ENCODE measurements around the gene HAT1.

The HAT1 gene

GRCh38 chr2:171919453-171919852 is 2.8 kb upstream of the HAT1 start:
- DNase-seq (ENCODE audit: low spot score), result no peak

DNA sequence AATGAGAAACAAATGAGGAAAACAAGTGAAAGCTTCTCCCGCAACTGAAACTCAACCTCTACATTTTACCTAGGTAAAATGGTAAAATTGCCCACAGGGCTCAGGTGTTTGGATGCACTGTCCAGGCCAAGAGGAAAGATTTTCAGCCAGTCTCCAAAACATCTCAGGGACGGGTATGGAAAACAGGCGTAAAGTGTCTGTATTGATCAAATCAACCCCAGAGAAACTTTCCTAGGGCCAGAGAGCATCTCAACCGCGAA is 361 bp upstream of the HAT1 start:
- no peak for DNase-seq (ENCODE audit: low spot score)

GRCh38 chr2:171923206-171923605 is 945 bp downstream of the HAT1 start:
- DNase-seq (ENCODE audit: low spot score), result no peak

GRCh38 chr2:171924170-171924942 is 2.1 kb downstream of the HAT1 start:
- no peak for DNase-seq (ENCODE audit: low spot score)

DNA sequence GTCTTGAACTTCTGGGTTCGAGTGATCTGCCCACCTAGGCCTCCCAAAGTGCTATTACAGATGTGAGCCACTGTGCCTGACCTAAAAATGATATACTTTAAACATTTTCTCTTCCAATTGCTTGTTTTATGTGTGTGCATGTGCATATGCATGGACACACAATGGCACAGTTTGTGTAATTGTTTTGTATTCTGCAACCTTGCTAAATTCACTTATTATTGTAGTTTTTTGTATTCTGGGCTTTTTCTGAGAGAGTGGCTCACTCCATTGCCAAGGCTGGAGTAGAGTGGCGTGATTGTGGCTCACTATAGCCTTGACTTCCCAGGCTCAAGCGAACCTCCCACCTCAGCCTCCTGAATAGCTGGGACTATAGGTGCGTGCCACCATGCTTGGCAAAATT is 8.1 kb downstream of the HAT1 start:
- no peak for DNase-seq (ENCODE audit: low spot score)

DNA sequence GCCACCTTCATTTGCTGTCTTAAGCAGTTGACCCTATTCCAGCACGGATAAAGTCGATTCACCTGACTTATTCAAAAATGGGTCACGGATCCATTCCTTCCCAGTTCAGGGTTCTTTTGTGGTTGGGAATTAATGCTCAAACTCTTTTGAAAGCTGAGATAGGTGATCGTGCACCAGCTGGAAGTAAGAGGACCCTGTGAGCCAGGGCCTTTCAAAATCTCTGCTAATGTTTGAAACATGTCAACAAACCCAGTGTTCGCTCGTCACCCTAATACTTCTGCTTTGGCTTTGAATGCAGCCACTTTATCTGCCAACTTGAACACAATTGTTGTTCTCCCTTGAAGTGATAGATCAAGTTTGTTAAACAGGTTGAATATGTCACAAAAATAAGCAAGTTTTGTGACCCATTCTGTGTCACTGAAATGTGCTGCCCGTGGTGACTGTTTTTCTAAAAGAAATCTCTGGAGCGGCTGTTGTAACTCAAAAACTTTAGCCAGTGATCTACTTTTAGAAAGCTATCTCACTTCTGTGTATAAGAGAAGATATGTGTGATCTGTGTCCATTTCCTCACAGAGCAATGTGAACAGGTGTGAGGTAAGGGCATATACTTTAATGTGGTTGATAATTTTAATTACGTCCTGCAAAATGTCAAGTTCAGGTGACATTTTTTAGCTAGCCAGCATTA is 16.9 kb downstream of the HAT1 start:
- no peak for DNase-seq (ENCODE audit: low spot score)

GRCh38 chr2:171939743-171940071 is 17.4 kb downstream of the HAT1 start:
- DNase-seq (ENCODE audit: low spot score), result no peak

DNA sequence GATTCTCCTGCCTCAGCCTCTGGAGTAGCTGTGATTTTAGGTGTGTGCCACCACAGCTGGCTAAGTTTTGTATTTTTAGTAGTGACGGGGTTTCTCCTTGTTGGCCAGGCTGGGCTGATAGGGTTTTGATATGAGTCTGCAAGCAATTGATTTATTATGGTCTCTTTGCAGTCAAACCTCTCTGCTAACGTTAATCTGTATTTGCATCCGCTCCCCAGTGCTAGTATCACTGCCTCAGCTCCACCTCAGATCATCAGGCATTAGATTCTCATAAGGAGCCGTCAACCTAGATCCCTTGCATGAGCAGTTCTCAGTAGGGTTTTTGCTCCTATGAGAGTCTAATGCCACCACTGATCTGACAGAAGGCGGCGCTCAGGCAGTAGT is 19.0 kb downstream of the HAT1 start:
- DNase-seq (ENCODE audit: low spot score), result no peak

DNA sequence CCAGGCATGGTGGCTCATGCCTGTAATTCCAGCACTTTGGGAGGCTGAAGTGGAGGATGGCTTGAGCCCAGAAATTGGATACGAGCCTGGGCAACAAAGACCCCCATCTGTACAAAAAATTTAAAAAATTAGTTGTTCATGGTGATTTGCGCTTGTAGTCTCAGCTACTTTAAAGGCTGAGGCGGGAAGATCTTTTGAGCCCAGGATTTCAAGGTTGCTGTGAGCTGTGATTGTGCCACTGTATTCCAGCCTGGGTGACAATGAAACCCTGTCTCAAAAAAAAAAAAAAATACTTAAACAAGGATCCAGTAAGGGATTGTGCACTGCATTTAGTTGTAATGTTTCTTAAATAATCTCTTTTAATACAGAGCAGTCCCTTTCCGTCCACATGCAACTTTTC is 21.6 kb downstream of the HAT1 start:
- DNase-seq (ENCODE audit: low spot score), result no peak

DNA sequence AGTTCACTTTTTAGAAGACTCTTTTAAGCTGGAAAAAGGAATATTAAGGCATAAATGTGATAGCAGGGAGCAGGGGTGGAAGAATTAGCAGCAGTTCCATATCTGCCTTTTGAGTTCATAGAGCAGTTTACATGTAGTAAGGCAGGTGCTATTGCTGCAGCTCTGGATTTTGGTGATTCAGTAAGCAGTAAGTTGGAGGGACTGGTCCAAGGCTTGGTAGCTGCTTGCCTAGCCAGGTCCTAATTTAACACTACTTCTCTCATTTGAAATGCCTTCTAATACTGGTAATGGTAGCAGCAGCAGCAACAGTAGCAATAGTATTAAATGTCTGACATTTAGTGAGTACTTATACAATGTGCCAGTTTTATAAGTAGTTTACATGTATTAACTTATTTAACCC is 30.0 kb downstream of the HAT1 start:
- no peak for DNase-seq (ENCODE audit: low spot score)

- DNase-seq (ENCODE audit: low spot score), result no peak
Observed at GRCh38 chr2:171952748-171953147, 30.5 kb downstream of the HAT1 start.

DNA sequence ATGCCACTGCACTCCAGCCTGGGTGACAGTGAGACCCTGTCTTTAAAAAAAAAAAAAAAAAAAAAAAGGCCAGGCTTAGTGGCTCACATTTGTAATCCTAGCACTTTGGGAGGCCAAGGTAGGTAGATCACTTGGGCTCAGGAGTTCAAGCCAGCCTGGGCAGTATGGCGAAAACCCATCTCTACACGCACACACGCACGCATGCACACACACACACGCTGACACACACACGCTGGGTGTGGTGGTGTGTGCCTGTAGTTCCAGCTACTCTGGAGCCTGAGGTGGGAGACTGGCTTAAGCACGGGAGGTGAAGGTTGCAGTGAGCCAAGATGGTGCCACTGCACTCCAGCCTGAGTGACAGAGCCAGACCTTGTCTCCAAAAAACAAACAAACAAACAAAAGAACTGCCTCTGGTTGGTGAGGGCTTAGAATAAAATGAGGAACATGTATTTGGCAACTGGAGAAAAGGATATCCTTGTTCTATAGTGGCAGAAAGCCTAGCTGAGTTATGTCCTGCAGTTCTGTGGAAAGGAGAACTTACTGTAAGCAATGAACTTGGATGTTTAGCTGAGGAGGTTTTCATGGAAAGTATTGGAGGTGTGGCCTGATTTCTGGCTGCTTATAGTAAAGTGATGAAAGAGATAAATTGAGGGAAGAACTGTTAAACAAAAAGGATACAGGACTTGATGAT is 34.0 kb downstream of the HAT1 start:
- no peak for DNase-seq (ENCODE audit: low spot score)

DNA sequence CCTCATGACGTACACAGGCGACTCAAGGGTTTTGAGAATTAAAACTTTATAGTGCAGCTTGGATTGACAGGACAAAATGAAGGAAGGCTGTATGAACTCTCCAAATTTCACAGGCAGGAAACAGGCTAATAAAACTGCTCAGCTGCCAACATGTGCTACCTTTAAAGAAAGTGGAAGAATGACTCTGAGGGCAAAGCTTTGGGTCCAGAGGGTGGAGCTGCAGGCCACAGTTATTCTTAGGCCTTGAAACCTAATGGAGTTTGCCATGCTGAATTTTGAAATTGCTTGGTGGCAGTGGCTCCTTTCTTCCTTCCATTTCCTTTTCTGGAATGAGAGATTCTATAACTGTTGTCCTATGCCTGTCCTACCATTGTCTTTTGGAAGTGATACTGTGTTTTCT is 34.8 kb downstream of the HAT1 start:
- DNase-seq (ENCODE audit: low spot score), result no peak

GRCh38 chr2:171958475-171958874 is 36.2 kb downstream of the HAT1 start:
- DNase-seq (ENCODE audit: low spot score), result no peak

DNA sequence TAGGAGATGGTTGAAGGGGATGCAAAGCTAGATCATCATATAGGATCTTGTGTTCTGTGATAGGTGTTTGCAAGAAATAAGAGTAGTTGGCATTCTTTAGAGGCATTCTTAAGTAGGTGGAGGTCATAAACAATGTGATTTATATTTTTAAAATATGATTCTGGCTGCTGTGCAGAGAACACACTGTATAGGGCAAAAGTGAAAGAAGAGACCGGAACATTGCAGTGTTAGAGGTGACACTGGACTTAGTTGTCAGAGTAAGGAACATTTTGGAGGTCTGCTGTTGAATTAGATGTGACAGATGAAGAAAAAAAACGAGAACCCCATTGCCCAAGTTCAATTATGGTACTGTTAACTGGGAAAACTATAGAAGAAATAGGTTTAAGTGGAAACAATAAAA is 37.7 kb downstream of the HAT1 start:
- no peak for DNase-seq (ENCODE audit: low spot score)

- no peak for DNase-seq (ENCODE audit: low spot score)
Observed at GRCh38 chr2:171960570-171960969, 38.3 kb downstream of the HAT1 start.

- DNase-seq (ENCODE audit: low spot score), result no peak
Observed at GRCh38 chr2:171963198-171963597, 40.9 kb downstream of the HAT1 start.

DNA sequence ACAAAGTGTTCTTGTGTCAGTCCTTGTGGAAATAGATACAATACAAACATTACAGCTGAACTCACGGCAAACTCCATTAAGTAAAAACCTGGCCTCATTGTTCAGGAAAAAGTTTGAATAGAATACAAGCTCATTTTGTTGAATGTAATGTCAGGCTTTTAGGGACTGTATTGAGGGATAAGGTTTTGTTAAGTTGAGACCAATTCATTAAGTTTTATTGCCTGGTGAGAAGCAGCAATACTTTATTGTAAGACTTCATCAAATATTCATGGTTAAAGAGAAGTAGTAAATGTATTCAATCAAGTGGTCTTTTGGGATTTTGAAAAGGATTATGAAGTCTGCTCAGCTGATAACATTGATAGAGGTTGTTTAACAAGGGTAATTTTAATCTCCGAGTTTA is 42.0 kb downstream of the HAT1 start:
- no peak for DNase-seq (ENCODE audit: low spot score)

GRCh38 chr2:171965238-171965637 is 43.0 kb downstream of the HAT1 start:
- DNase-seq (ENCODE audit: low spot score), result no peak

- DNase-seq (ENCODE audit: low spot score), result no peak
Observed at GRCh38 chr2:171965661-171966060, 43.4 kb downstream of the HAT1 start.

- DNase-seq (ENCODE audit: low spot score), result no peak
Observed at GRCh38 chr2:171966235-171966634, 44.0 kb downstream of the HAT1 start.

DNA sequence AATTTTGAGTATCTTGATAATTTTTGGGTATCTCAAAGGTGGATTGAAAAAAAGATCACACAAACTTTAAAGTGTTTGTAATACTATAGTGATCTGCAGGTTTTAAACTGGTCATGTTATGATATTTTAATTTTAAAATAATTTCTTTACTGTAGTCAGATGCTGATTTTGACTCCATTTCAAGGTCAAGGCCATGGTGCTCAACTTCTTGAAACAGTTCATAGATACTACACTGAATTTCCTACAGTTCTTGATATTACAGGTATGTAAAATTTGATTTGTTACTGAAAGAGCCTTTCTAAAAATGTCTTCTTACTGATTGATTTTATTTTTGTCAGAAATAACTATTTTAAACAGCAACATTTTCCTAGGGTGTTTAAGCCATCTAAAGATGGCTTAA is 44.4 kb downstream of the HAT1 start:
- no peak for DNase-seq (ENCODE audit: low spot score)

- no peak for DNase-seq (ENCODE audit: low spot score)
Observed at GRCh38 chr2:171968509-171968908, 46.2 kb downstream of the HAT1 start.

Data from putamen (tissue), 1 donor.